GM19397 (cell line): ENCODE data around the gene CDC42EP5.
"Not testable (repeated sequence)": the region's sequence is repeated elsewhere in the genome, so short reads cannot be mapped to it uniquely, and the experiment has no call there.

Source experiments
- ATAC-seq: cut with Tn5 transposase; IDR thresholded peaks from one replicate; pipeline ENCODE4 v1.9.1; 2021; ENCODE audit warnings: mild to moderate bottlenecking, moderate library complexity; ENCODE audit not compliant: unreplicated experiment

Gene CDC42EP5, protein sequence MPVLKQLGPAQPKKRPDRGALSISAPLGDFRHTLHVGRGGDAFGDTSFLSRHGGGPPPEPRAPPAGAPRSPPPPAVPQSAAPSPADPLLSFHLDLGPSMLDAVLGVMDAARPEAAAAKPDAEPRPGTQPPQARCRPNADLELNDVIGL

DNA sequence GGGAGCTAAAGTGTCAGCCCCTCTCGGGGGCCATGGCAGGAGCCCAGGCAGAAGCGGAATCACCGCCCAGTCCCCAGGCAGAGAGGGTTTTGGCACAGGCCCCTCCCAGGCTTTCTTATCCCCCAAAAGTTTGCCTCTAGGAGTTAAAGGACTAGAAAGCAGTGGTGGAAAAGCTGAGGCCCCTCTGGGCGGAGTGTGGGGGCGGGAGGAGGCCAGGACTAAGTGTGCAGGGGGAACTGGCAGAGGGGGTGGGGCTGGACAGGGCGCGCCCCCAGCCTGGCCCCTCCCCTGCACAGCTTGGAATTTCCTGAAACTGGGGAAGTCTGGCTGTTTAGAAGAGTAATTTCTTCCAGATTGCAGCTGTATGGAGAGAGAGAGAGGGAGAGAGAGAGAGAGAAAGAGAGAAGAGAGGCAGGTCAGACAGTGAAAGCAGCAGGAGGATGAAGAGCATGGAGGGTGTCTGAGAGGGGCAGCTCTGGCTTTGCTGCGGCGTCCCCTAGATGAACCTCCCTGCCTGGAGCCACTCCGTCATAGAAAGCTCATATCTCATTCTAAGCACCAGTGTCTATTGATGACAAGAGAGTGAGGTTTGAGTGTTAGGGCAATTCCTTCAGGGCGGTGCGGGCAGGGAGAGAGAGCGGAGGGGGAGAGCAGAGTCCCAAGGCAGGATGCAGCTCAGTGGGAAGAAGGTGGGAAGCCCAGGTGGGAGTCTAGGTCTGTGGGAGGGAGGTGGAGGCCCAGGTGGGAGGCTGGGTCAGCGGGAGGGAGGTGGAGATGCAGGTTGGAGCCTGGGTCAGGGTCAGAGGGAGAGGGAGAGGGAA is at the start of gene CDC42EP5:
Gene CDC42EP5 (minus strand): TSS at position 226 of the 821 bp plus-strand sequence. CDS start 7,749 bp downstream, outside the sequence.
- no peak for ATAC-seq

DNA sequence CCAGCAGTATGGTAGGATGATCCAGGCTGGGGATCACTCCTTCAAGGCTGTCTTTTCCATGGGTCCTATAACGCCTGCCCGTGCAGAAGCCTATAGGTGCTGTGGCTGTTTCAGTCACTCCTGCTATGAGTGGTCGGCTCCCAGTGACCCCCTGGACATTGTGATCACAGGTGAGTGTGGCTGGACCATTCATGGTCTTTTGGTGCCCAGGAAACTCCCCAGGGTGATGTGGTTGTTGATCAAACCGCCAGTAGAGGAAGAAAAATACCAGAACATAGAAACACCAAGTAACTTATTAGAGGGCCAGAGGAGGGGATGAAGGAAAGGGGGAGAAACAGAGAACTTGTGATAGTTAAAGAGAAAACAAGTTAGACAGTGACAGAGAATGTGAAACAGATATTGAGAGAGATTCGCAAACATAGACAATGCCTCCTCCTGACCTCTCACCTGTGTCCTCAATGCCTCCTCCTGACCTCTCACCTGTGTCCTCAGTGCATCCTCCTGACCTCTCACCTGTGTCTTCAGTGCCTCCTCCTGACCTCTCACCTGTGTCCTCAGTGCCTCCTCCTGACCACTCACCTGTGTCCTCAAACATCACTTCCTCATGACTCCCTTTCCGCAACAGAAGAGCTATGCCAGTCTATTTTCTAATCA is 48.9 kb upstream of the CDC42EP5 start:
- peak; percentile 32 for ATAC-seq

DNA sequence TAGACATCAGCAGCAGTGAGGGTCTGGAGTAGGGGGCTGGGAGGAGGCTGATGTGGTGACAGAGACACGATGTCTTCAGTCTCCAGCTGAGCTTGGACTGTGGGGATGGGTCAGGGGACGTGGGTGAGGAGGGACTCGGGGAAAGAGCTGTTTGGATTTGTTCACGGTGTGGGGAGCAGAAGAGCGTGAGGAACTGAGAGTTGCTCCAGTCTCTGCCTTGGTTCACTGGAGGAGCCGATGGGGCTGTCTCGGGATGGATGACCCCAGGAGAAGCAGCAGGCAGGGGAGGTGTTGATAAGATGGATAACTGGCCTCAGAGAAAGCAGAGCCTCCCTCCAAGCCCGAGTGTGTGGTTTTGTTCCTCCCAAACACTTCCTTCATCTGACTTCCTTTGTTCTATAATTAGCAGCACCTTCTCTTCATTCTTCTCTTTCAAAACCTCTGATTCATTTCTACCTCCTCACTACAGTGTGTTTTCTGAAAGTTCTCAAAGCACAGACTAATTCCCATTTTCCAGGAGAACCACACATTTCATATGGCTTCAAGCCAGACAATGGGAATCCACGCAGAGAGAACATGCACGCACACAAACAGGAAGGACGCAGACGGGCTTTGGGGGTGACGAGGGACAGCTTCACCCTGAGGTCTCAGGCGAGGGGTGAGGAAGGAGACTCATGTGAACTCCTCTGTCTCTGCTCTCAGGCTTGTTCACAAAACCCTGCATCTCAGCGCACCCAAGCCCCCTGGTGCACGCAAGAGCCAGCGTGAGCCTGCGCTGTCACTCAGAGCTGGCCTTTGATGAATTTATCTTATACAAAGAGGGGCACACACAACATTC is 48.1 kb upstream of the CDC42EP5 start:
- ATAC-seq = peak; percentile 13

DNA sequence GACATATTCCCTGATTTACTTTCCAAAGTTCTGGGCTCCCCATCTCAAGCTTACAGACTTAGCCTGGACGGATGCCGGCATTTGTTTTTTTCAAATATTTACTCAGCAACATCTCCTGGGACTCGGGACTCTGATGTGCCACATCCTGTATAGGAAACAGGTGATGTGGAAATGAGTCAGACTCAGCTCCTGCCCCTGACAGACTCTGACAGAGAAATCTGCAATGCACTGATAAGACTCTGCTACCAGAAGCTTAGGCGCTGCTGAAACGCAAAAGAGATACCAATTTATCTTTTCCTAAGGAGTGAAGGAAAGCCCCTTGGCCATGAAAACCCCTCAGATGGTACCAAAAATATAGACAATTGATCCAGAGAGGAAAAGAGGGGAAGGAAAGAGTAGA is 45.7 kb upstream of the CDC42EP5 start:
- ATAC-seq = peak; percentile 44

DNA sequence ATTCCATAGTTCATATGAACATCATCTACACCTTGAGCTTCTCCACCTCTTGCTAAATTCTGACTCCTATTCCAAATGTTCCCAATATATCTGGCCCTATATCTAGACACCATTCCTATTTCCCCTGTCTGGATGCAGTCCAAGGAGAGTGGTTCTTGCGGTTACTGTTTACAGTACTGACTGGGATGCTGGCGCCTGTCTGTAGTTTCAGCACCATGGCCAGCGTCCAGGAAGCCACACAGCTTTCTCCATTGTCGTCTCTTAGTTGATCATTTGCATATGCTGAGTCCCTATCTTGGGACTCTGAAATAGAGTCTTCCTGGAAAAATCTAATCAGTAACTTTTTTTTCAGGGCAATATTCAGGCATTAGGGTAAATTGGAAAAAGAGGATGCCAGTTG is 44.4 kb upstream of the CDC42EP5 start:
- no peak for ATAC-seq

DNA sequence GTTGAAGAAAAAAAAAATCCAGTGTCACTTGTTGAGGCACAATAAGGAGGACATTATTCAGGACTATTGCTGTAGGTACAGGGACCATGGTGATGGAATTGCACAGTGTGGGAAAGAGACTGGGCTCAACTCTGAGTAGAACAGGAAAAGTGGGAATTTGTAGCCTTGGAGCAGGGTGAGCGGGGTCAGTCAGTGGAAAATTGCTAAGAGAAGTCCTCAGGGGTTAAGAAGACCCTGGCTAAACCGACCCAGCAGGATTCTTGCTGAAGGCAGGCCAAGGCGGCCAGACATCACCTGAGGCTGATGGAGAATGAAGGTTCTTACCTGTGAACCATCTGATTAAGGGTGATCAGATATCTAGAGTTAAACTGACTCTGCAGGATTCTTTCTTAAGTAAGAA is 42.1 kb upstream of the CDC42EP5 start:
- no peak for ATAC-seq

DNA sequence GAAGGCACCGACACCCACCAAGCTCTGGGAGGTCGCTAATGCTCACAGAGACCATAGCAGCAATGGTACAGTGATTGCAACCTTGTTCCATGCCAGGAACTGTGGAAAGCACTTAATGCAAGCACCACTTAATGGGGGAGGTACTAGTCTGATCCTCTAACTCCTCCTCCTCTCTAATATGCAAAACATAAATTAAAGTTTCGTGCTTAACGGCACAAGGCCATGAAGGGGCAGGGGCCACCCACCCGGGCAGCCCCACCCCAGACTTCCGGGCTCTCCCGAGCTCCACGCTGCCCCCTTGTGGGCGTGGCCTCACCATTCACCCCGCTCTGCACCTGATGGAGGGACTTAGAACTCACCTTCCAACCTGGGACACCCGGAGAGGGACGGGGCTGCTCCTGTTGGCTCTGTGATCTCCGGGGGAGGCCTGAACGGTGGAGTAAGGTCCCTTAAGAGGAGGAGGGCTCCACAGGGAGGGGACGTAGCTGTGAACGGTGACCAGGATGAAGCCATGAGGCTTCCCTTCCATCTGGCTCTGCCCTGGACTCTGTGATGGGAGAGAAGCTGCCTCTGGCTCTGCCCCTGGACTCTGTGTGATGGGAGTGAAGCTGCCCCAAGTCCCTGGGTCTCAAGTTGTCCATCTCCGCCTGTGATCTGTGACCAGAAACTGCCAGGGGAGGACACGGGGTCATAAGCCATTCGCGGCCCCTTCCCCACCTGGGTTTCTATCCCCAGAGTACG is 36.3 kb upstream of the CDC42EP5 start:
- not testable (repeated sequence) for ATAC-seq

DNA sequence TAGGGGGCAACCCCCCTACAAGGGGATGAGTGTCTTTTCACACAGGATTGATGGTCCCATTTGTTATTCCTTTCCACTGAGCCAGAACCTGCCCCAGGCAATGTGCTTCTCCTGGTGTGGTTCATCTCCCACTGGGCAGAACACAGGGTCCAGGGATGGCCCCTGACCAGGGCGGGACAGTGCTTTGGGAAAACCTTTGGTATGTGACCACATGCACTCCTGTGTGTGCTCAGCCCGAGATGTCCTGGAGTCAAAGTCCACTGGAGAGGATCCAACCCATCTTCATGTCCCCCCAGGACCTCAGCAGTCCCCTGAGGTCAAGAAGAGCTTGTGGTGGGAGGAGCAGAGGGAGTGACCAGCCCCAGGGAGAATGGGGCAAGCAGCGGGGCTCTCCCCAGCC is 35.4 kb upstream of the CDC42EP5 start:
- ATAC-seq = not testable (repeated sequence)

DNA sequence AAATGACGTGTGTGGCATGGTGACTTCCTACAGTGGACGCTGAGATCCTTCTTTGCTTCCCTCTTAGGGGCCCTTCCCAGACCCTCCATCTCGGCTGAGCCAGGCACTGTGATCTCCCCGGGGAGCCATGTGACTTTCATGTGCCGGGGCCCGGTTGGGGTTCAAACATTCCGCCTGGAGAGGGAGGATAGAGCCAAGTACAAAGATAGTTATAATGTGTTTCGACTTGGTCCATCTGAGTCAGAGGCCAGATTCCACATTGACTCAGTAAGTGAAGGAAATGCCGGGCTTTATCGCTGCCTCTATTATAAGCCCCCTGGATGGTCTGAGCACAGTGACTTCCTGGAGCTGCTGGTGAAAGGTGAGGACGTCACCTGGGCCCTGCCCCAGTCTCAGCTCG is 34.7 kb upstream of the CDC42EP5 start:
- ATAC-seq = no peak

DNA sequence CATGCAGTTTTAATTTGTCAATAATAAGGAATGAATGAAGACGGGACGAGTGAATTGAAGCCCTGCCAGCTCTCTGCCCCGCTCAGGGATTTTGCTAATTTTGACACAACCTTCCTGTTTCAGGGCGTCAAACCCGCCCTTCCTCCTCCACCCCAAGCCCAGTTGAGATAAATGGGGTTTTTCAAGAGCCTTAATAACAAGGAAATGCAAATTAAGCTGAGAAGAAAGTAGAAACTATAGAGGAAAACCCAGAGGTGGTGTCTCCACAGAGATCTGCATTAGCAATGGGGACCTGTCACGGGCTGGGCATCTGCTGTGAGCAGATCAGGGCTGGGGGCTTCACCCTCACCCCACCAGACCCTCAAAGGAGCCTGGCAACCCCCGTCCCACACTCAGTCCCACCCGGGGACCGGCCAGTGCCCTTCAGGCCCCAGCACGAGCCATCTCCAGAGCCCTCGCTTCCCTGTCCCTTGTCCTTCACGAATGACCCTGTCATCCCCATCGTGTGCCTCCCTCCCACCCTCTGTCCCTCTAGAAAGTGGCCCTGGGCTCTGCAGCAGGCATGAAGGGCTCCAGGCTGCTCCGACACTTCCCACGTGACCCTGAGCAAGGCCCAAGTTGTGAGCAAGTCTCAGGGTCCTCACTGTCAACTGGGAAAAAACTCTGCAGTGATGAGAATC is 34.1 kb upstream of the CDC42EP5 start:
- ATAC-seq = not testable (repeated sequence)

DNA sequence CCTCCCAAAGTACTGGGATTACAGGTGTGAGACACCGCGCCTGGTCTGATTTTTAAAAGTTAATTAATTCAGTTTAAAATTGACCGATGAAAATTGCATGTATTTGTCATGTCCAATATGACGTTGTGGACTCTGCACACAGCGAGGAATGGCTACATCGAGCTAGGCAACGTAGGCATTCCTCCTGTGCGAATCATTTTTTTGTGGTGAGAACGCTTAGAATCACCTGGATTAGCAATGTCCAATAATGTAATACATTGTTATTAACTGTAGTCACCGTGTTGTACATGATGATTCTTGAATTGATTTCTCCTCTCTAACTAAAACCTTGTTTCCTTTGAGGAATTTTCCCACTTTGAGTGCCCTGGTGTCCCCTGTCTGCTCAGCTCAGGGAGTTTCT is 33.0 kb upstream of the CDC42EP5 start:
- no peak for ATAC-seq

DNA sequence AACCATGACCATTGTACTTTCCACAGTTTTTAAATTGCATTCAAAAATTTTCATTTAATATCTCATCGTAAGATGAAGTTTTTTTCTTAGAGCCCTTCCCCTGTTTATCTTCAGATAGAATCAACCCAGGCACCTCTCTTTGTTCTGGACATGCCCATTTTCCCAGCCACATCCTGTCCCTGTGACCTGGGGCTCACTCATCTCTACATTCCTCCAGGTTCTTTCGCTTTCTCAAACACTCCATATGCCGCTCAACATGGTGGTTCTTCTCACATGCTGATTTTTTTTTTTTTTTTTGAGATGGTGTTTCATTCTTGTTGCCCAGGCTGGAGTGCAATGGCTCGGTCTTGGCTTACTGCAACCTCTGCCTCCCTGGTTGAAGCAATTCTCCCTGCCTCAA is 32.4 kb upstream of the CDC42EP5 start:
- ATAC-seq = not testable (repeated sequence)

DNA sequence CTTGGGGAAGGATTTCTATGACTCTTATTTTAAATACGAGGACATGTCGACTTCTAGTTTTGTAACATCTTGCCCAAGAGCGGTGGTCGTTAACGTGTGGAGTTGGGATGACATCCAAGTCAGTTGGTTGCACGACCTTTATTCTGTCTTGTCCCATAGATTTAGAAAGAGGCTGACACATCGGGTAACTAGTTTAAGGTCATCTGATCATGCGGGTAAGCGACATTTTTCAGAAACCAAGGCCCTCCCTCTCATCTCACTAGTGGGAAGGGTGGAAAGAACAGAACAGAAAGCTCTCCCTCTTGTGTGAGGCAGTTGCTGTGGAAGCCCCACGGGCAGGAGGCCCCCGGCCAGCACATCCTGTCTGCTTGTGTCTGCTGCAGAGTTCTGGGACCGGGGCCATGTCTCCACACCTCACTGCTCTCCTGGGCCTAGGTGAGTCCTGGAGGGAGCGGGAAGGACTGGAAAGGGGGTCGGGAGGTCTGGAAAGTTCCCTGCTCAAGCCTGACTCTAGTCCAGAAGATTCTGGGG is 29.5 kb upstream of the CDC42EP5 start, which contains the start of gene LAIR2:
Gene LAIR2 (plus strand): TSS at position 314 of the 531 bp plus-strand sequence. CDS start 88 bp downstream, at position 402.
- no peak for ATAC-seq

DNA sequence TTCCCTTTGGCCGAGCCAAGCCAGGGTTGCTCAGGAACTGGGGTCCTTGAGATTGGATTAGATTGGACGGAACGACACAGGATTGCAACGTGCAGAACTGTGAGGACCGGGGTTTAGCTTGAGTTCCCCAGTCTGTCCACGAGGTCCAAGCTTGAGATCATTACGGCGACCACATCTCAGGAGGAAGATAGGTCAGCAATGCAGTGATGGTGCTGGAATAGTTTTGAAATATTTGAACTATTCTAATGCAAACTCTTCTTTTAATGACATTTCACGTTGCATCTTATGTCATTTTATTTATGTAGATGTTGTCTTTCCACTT is 25.3 kb upstream of the CDC42EP5 start:
- not testable (repeated sequence) for ATAC-seq

DNA sequence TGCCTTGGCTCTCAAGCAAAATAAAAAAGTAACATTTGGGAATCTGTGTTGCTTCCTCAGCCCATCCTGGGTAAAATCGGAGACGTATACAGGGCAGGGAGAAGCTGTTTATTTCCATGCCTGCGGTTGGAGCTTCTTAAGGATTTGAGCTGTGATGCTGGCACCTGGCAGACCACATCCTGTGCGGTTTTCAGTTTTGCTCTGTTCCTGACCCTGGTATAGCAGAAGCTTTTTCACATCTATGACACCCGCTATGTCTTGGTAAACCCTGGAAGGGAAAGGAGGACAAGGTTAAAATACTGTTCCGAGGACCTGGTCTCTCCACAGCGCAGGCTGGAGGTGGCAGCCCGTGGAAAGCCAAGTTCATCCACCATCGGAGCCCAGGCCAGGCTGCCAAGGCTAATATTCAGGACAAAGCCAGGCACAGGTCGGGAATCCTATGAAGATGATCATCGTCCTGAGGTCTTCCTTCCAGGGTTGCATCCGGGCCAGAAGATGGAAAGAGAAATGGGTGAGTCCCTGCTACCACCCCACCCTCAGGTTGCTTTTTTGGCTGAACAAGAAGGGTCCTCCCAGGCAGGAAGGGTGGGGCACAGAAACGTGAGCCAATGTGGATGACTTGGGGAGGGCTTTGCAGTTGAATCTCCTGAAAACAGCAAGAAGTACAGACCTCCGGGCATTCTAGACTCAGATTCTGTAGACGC is 24.8 kb upstream of the CDC42EP5 start:
- ATAC-seq = not testable (repeated sequence)

DNA sequence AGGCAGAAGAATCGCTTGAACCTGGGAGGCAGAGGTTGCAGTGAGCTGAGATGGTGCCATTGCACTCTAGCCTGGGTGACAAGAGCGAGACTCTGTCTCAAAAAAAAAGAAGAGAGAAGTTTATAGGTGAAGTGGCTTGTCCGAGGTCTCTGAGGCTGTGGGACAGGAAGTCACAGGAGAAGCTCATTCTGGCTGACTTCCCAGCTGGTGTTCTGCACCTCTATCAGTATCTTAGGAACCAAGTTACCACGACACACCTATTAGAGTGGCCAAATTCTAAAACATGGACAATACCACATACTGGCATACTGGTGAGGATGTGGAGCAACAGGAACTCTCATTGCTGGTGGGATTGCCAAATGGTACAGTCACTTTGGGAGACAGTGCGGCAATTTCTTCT is 22.2 kb upstream of the CDC42EP5 start:
- not testable (repeated sequence) for ATAC-seq

DNA sequence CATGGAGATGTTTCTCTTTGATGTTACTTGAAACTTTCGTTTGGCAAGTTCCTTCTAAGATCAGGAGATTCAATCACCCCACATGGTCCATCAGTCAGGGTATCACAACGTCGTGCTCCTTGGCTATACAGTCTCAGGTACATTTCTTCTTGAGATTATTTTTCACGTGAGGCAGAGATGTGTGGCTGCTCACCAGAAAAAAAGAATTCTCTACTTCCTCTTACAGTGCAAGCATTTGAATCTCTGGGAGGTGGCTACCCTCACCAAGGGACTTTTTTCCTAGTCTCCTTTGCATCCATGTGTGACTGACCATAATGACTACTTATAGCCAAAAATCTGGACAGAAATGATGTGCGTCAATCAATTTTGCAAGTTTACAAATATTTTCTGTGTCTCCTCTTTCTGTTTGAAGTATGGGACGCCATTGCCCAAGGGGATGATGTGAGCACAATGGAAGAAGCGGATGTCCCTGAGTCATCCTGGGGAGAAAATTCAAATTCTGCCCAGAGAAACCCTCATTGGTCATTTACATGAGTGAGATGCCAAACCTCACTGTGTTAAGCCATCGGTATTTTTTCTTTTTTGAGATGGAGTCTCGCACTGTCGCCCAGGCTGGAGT is 21.0 kb upstream of the CDC42EP5 start:
- no peak for ATAC-seq

DNA sequence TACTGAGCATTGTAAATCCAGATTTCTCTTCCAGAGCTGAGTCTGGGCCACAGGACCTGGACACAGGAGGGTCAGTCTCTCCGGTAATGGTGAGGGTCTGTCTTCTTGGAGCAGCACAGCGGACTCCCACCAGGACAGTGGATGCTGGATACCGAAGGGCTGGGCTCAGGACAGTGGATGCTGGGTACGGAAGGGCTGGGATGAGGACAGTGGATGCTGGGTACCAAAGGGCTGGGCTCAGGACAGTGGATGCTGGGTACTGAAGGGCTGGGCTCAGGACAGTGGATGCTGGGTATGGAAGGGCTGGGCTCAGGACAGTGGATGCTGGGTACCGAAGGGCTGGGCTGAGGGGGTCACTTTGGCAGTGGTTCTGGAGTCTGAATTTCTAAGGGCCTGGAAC is 20.0 kb upstream of the CDC42EP5 start:
- not testable (repeated sequence) for ATAC-seq
